ENCODE data around the gene SLC16A5. TPM values are rescaled to one million over a fixed set of nuclear protein-coding genes. Genes with fewer than 3 reads are reported as not detected.
A peak's percentile ranks its signal among the peaks of the same experiment; 100 is the strongest.

SLC16A5 gene
- total RNA-seq, 1 donor from 2014 or later = 7.1 TPM

- Mint-ChIP-seq H3K4me3 (ENCODE audit: unreplicated experiment) (no peak overlapping the region), H3K36me3 (ENCODE audit: low read depth, unreplicated experiment) (peaks cover 26% of the 10 kb centered on the region), H3K4me1 (ENCODE audit: low read depth, unreplicated experiment) (peaks cover 9% of the 10 kb centered on the region), H3K27me3 (ENCODE audit: low read depth, unreplicated experiment) (no peaks in the 10 kb centered on the region), H3K27ac (ENCODE audit: unreplicated experiment) (no peak overlapping the region), H3K9me3 (ENCODE audit: unreplicated experiment) (no peaks in the 10 kb centered on the region)
- Histone ChIP-seq H3K4me1 (ENCODE audit: insufficient read depth, low read length) (peaks cover 5% of the 10 kb centered on the region), H3K27ac (ENCODE audit: low read depth, low read length) (no peak overlapping the region), H3K4me2 (ENCODE audit: low read length) (no peak overlapping the region), H2AFZ (ENCODE audit: low read depth, low read length) (no peak overlapping the region), H4K20me1 (ENCODE audit: insufficient read depth, low read length) (peaks cover 8% of the 10 kb centered on the region), H3K79me2 (ENCODE audit: insufficient read depth, low read length) (no peaks in the 10 kb centered on the region), H3K27me3 (ENCODE audit: insufficient read depth, low read length) (no peaks in the 10 kb centered on the region), H3K9ac (ENCODE audit: low read length) (no peak overlapping the region), H3K4me3 (ENCODE audit: insufficient read depth, low read depth, low read length) (no peak overlapping the region), H3K36me3 (ENCODE audit: insufficient read depth, low read length) (peaks cover 21% of the 10 kb centered on the region), H3K9me3 (ENCODE audit: insufficient read depth, low read depth, low read length) (no peaks in the 10 kb centered on the region)
- TF ChIP-seq, protein P1, sequence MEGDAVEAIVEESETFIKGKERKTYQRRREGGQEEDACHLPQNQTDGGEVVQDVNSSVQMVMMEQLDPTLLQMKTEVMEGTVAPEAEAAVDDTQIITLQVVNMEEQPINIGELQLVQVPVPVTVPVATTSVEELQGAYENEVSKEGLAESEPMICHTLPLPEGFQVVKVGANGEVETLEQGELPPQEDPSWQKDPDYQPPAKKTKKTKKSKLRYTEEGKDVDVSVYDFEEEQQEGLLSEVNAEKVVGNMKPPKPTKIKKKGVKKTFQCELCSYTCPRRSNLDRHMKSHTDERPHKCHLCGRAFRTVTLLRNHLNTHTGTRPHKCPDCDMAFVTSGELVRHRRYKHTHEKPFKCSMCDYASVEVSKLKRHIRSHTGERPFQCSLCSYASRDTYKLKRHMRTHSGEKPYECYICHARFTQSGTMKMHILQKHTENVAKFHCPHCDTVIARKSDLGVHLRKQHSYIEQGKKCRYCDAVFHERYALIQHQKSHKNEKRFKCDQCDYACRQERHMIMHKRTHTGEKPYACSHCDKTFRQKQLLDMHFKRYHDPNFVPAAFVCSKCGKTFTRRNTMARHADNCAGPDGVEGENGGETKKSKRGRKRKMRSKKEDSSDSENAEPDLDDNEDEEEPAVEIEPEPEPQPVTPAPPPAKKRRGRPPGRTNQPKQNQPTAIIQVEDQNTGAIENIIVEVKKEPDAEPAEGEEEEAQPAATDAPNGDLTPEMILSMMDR (IDR thresholded peaks at IDR 0.05; ENCODE audit: insufficient read depth, low read depth, low read length) = no peak
- TF ChIP-seq EZH2 (IDR thresholded peaks at IDR 0.05; ENCODE audit: insufficient read depth, low read length) = no peak
- DNase-seq (ENCODE audit: low read depth) = no peak
- no peak for FAIRE-seq
Observed at GRCh38 chr17:75063201-75063600, 24.6 kb upstream of the SLC16A5 start.

- Histone ChIP-seq H3K9ac (ENCODE audit: low read length) (no peak overlapping the region), H3K27me3 (ENCODE audit: insufficient read depth, low read length) (no peaks in the 10 kb centered on the region), H3K9me3 (ENCODE audit: insufficient read depth, low read depth, low read length) (no peaks in the 10 kb centered on the region), H3K4me3 (ENCODE audit: insufficient read depth, low read depth, low read length) (no peak overlapping the region), H3K4me2 (ENCODE audit: low read length) (no peak overlapping the region), H3K79me2 (ENCODE audit: insufficient read depth, low read length) (no peaks in the 10 kb centered on the region), H3K27ac (ENCODE audit: low read depth, low read length) (no peak overlapping the region), H2AFZ (ENCODE audit: low read depth, low read length) (no peak overlapping the region), H3K36me3 (ENCODE audit: insufficient read depth, low read length) (peaks cover 21% of the 10 kb centered on the region), H4K20me1 (ENCODE audit: insufficient read depth, low read length) (peaks cover 8% of the 10 kb centered on the region), H3K4me1 (ENCODE audit: insufficient read depth, low read length) (peaks cover 5% of the 10 kb centered on the region)
- Mint-ChIP-seq H3K27me3 (ENCODE audit: low read depth, unreplicated experiment) (no peaks in the 10 kb centered on the region), H3K4me1 (ENCODE audit: low read depth, unreplicated experiment) (peaks cover 9% of the 10 kb centered on the region), H3K36me3 (ENCODE audit: low read depth, unreplicated experiment) (peaks cover 26% of the 10 kb centered on the region), H3K9me3 (ENCODE audit: unreplicated experiment) (no peaks in the 10 kb centered on the region), H3K27ac (ENCODE audit: unreplicated experiment) (no peak overlapping the region), H3K4me3 (ENCODE audit: unreplicated experiment) (no peak overlapping the region)
- no peak for DNase-seq (ENCODE audit: low read depth)
- TF ChIP-seq, protein P1 (IDR thresholded peaks at IDR 0.05; ENCODE audit: insufficient read depth, low read depth, low read length) = no peak
- TF ChIP-seq EZH2 (IDR thresholded peaks at IDR 0.05; ENCODE audit: insufficient read depth, low read length) = no peak
- no peak for FAIRE-seq
Observed at GRCh38 chr17:75063626-75064025, 24.1 kb upstream of the SLC16A5 start.

DNA sequence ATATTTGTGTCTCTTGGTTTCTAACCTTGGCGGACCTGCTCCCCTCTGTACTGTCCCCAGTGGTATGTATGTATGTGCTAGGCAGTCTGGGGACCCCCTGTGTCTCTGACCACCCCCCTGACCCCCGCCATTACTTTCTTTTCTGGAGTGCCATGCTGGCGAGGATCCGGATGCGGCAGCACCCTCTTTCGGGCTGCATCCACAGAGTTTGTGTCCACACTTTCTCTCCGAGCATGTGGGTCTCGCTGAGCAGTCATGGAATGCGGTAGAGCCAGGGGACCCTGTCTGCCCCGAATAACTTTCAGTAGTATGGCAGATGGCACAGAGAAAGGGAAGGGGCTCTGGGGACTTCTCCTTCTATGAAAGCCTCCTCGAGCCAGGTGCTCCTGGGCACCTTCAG lies 23.7 kb upstream of the SLC16A5 start:
- Histone ChIP-seq H3K27me3 (ENCODE audit: insufficient read depth, low read length) (no peaks in the 10 kb centered on the region), H4K20me1 (ENCODE audit: insufficient read depth, low read length) (peaks cover 8% of the 10 kb centered on the region), H3K36me3 (ENCODE audit: insufficient read depth, low read length) (peaks cover 21% of the 10 kb centered on the region), H2AFZ (ENCODE audit: low read depth, low read length) (no peak overlapping the region), H3K79me2 (ENCODE audit: insufficient read depth, low read length) (no peaks in the 10 kb centered on the region), H3K9me3 (ENCODE audit: insufficient read depth, low read depth, low read length) (no peaks in the 10 kb centered on the region), H3K4me1 (ENCODE audit: insufficient read depth, low read length) (peaks cover 5% of the 10 kb centered on the region), H3K27ac (ENCODE audit: low read depth, low read length) (no peak overlapping the region), H3K4me2 (ENCODE audit: low read length) (no peak overlapping the region), H3K4me3 (ENCODE audit: insufficient read depth, low read depth, low read length) (no peak overlapping the region), H3K9ac (ENCODE audit: low read length) (no peak overlapping the region)
- Mint-ChIP-seq H3K27me3 (ENCODE audit: low read depth, unreplicated experiment) (no peaks in the 10 kb centered on the region), H3K4me1 (ENCODE audit: low read depth, unreplicated experiment) (peaks cover 9% of the 10 kb centered on the region), H3K36me3 (ENCODE audit: low read depth, unreplicated experiment) (peaks cover 26% of the 10 kb centered on the region), H3K27ac (ENCODE audit: unreplicated experiment) (peak overlapping the region; percentile 3), H3K9me3 (ENCODE audit: unreplicated experiment) (no peaks in the 10 kb centered on the region), H3K4me3 (ENCODE audit: unreplicated experiment) (no peak overlapping the region)
- TF ChIP-seq EZH2 (IDR thresholded peaks at IDR 0.05; ENCODE audit: insufficient read depth, low read length) = no peak
- TF ChIP-seq, protein P1 (IDR thresholded peaks at IDR 0.05; ENCODE audit: insufficient read depth, low read depth, low read length) = no peak
- FAIRE-seq = no peak
- no peak for DNase-seq (ENCODE audit: low read depth)

Data from astrocyte (in vitro differentiated cells and primary cell).